Measurements from ENCODE around the gene EEFSEC. TPM values are rescaled to one million over a fixed set of nuclear protein-coding genes. Genes with fewer than 3 reads are reported as not detected.

The EEFSEC gene
- total RNA-seq, 1 donor from 2014 or later, result 15.3 TPM

- H3K4me3 ChIP-seq, result no peak overlapping the region
- TF ChIP-seq, protein P1, sequence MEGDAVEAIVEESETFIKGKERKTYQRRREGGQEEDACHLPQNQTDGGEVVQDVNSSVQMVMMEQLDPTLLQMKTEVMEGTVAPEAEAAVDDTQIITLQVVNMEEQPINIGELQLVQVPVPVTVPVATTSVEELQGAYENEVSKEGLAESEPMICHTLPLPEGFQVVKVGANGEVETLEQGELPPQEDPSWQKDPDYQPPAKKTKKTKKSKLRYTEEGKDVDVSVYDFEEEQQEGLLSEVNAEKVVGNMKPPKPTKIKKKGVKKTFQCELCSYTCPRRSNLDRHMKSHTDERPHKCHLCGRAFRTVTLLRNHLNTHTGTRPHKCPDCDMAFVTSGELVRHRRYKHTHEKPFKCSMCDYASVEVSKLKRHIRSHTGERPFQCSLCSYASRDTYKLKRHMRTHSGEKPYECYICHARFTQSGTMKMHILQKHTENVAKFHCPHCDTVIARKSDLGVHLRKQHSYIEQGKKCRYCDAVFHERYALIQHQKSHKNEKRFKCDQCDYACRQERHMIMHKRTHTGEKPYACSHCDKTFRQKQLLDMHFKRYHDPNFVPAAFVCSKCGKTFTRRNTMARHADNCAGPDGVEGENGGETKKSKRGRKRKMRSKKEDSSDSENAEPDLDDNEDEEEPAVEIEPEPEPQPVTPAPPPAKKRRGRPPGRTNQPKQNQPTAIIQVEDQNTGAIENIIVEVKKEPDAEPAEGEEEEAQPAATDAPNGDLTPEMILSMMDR (IDR thresholded peaks at IDR 0.05), result no peak
- H3K36me3 ChIP-seq, result no peaks in the 10 kb centered on the region
- H3K4me1 ChIP-seq, result no peaks in the 10 kb centered on the region
- peaks cover 13% of the 10 kb centered on the region for H3K27me3 ChIP-seq
- ATAC-seq (no peak), DNase-seq (no peak)
- intact Hi-C loops (cut with DNase I), result no loop called here
- H3K27ac ChIP-seq, result no peak overlapping the region
- H3K9me3 ChIP-seq, result no peaks in the 10 kb centered on the region
These were observed 300.4 kb downstream of the EEFSEC start for GRCh38 chr3:128453501-128454309.

DNA sequence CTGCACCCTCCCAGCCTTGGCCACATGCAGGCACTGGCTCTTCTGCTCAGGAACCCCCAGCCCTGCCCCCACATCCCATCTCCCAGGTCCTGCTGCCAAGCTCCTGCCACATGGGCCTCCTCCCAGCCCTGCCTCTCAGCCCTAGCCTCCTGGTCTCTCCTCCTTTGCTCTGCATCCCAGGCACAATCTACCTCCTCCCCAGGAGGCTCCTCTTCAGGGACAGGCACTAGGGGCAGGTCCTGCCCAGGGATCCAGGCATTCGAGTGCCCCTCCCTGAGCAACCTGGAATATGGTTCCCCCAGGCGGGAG lies 301.0 kb downstream of the EEFSEC start:
- H3K27me3 ChIP-seq, result peaks cover 13% of the 10 kb centered on the region
- no peaks in the 10 kb centered on the region for H3K9me3 ChIP-seq
- H3K36me3 ChIP-seq, result no peaks in the 10 kb centered on the region
- intact Hi-C loops (cut with DNase I), result no loop called here
- no peak for DNase-seq
- H3K4me3 ChIP-seq, result no peak overlapping the region
- no peaks in the 10 kb centered on the region for H3K4me1 ChIP-seq
- ATAC-seq, result no peak
- TF ChIP-seq, protein P1 (IDR thresholded peaks at IDR 0.05), result no peak
- H3K27ac ChIP-seq, result no peak overlapping the region

DNA sequence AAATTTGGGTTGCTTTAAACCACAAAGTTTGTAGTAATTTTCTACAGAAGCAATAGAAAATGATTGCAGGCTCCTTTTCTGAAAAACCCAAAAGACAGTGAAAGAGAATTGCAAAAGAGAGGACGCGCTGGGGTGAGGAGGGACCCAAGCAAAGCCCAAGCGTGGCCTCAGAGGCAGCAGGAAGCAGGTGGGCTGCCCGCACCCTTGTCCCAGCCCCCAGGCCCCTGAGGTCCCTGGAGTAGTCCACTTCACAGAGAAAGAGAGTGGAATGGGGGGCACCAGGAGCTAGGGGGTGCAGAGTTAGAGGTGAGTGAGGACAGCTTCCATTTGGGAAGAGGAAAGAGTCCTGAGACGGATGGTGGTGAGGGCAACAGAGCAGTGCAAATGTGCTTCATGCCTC lies 301.8 kb downstream of the EEFSEC start:
- no peak for DNase-seq
- Histone ChIP-seq H3K4me1 (no peaks in the 10 kb centered on the region), H3K9me3 (no peaks in the 10 kb centered on the region), H3K36me3 (no peaks in the 10 kb centered on the region), H3K27ac (no peak overlapping the region), H3K4me3 (no peak overlapping the region), H3K27me3 (peaks cover 13% of the 10 kb centered on the region)
- intact Hi-C loops (cut with DNase I), result no loop called here
- TF ChIP-seq, protein P1 (IDR thresholded peaks at IDR 0.05), result no peak
- ATAC-seq, result no peak

DNA sequence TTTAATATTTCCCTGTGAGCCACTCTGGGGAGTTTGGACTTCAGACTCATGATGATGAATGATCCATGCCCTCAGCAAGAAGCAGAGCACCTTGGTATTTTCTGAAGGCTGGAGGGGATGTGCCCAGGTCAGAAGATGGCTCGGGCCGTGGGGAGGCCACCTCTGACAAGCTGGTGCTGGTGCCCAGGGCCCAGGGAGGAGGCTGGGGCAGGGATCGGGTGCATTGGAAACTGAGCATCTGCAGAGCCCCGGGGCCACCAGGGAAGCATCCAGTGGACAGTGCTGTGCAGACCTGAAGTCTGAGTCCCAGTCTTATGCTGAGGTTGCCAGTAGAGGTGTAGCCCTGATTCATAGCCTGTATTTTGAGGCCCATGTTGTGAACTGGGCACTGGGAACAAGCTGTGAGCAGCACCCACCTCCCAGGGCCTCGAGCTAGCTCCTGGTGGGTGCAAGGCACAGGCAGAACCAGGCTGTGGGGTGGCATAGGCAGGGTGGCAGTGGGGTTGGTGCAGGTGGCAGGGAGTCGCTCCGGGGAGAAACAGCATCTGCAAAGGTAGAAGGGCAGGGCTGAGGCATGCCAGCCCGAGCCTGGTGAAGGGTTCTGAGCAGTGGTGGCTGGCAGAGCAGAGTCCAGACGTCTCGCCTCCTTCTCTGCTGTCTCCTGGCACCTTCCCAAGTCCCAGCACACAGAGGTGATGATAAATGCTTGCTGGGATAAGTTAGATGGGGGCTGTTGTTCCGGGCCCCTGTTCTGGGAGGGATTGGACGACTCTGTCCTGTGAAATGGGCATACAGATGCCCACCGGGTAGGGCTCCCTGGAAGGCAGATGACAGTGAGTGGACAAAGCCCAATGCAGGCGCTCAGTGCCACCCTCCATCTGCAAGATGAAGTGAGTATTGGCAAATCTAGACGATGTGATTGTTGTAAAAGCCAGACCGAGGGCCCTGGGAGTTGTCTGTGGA lies 302.8 kb downstream of the EEFSEC start:
- DNase-seq (no peak), ATAC-seq (no peak)
- Histone ChIP-seq H3K9me3 (no peaks in the 10 kb centered on the region), H3K36me3 (no peaks in the 10 kb centered on the region), H3K4me1 (no peaks in the 10 kb centered on the region), H3K4me3 (no peak overlapping the region), H3K27me3 (peaks cover 13% of the 10 kb centered on the region), H3K27ac (no peak overlapping the region)
- intact Hi-C loops (cut with DNase I), result no loop called here
- TF ChIP-seq, protein P1 (IDR thresholded peaks at IDR 0.05), result no peak

DNA sequence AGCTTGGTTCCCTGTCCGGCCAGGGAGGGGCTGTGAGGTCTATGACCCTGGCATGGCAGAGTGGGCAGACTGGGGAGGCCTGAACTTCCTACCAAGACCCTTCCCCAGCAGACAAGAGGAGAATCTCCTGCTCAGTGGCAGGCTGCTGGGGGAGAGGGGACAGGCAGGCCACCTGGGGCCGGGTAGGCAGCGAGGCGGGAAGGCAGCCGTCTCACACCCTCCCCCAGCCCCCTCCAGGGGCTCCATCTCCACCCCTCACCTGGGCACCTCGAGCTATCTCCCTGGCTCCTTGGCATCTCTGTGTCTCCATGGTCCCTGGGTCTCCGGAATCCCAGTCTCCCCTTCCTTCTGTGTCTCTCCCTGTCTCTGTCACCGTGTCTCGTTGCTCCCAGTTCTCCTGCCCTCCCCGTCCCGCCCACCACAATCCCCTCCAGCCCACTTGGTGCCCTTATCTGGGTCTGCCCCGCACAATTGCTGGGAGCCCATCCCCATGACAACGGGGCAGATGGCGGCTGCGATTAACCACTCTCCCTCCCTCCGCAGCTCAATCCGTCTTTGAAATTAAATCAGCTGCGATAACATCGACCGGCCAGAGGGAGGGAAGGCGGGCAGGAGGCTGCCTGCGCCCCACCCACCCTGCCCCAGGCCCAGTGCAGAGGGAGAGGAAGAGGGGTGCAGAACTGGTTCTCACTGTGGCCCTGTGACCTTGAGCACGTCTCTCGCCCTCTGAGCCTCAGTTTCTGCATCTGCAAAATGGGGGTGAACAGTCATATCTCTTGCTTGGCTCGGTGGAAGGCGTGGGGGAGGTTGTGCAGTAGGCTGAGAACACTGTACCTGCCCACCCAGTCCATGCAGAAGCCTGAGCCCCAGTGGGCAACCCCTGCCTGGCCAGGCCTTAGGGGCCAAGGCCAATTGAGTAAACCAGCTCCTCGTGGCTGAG lies 303.8 kb downstream of the EEFSEC start:
- Histone ChIP-seq H3K27me3 (peaks cover 13% of the 10 kb centered on the region), H3K4me3 (no peak overlapping the region), H3K9me3 (no peaks in the 10 kb centered on the region), H3K27ac (no peak overlapping the region), H3K36me3 (no peaks in the 10 kb centered on the region), H3K4me1 (no peaks in the 10 kb centered on the region)
- intact Hi-C loops (cut with DNase I), result no loop called here
- ATAC-seq (no peak), DNase-seq (no peak)
- TF ChIP-seq, protein P1 (IDR thresholded peaks at IDR 0.05), result no peak

All from upper lobe of right lung (tissue), 1 donor.